HCEC 1CT (cell line): Measurements from ENCODE around the gene SCYL3.
"Not testable (repeated sequence)": the region's sequence is repeated elsewhere in the genome, so short reads cannot be mapped to it uniquely, and the experiment has no call there.

Source experiments
- DNase-seq: peaks from one replicate; pipeline ENCODE4 v3.0.0-alpha.2; 2017

SCYL3 gene

GRCh38 chr1:169867012-169867675 lies 26.6 kb downstream of the SCYL3 start:
- no peak for DNase-seq

- DNase-seq, result no peak
These were observed 27.1 kb downstream of the SCYL3 start for GRCh38 chr1:169866577-169866976.

GRCh38 chr1:169864531-169864930 lies 29.2 kb downstream of the SCYL3 start:
- DNase-seq, result not testable (repeated sequence)

- no peak for DNase-seq
These were observed 32.9 kb downstream of the SCYL3 start for GRCh38 chr1:169860750-169861149.

- no peak for DNase-seq
These were observed 33.5 kb downstream of the SCYL3 start for GRCh38 chr1:169860187-169860586.

- DNase-seq, result no peak
These were observed 34.7 kb downstream of the SCYL3 start for GRCh38 chr1:169859001-169859400.

GRCh38 chr1:169858467-169858866 lies 35.2 kb downstream of the SCYL3 start:
- DNase-seq, result peak; percentile 70

GRCh38 chr1:169853341-169853740 lies 40.4 kb downstream of the SCYL3 start:
- no peak for DNase-seq

GRCh38 chr1:169849346-169850022 lies 44.2 kb downstream of the SCYL3 start:
- DNase-seq, result no peak

- DNase-seq, result no peak
These were observed 45.2 kb downstream of the SCYL3 start for GRCh38 chr1:169848456-169848855.

- DNase-seq, result no peak
These were observed 48.6 kb downstream of the SCYL3 start for GRCh38 chr1:169844941-169845608.

- no peak for DNase-seq
These were observed 54.8 kb downstream of the SCYL3 start for GRCh38 chr1:169838942-169839341.

- no peak for DNase-seq
These were observed 57.5 kb downstream of the SCYL3 start for GRCh38 chr1:169836198-169836597.

- no peak for DNase-seq
These were observed 58.0 kb downstream of the SCYL3 start for GRCh38 chr1:169835647-169836046.

GRCh38 chr1:169834869-169835268 lies 58.8 kb downstream of the SCYL3 start:
- DNase-seq, result no peak

- DNase-seq, result no peak
These were observed 60.4 kb downstream of the SCYL3 start for GRCh38 chr1:169833179-169833901.

- no peak for DNase-seq
These were observed 64.0 kb downstream of the SCYL3 start for GRCh38 chr1:169829671-169830070.

GRCh38 chr1:169824153-169824552 lies 69.5 kb downstream of the SCYL3 start:
- no peak for DNase-seq

- no peak for DNase-seq
These were observed 72.2 kb downstream of the SCYL3 start for GRCh38 chr1:169821500-169821899.

- no peak for DNase-seq
These were observed 77.1 kb downstream of the SCYL3 start for GRCh38 chr1:169816617-169817016.

GRCh38 chr1:169814265-169814664 lies 79.4 kb downstream of the SCYL3 start:
- no peak for DNase-seq

GRCh38 chr1:169812131-169812530 lies 81.6 kb downstream of the SCYL3 start:
- DNase-seq, result no peak

- not testable (repeated sequence) for DNase-seq
These were observed 82.2 kb downstream of the SCYL3 start for GRCh38 chr1:169811418-169812035.
